NCI-H510A (cell line): ENCODE measurements around the gene PNPLA2.

ENCODE experiments used
- DNase-seq: peaks from one replicate; lab custom pipeline; 2025; lab: John Stamatoyannopoulos, UW

Gene PNPLA2, protein sequence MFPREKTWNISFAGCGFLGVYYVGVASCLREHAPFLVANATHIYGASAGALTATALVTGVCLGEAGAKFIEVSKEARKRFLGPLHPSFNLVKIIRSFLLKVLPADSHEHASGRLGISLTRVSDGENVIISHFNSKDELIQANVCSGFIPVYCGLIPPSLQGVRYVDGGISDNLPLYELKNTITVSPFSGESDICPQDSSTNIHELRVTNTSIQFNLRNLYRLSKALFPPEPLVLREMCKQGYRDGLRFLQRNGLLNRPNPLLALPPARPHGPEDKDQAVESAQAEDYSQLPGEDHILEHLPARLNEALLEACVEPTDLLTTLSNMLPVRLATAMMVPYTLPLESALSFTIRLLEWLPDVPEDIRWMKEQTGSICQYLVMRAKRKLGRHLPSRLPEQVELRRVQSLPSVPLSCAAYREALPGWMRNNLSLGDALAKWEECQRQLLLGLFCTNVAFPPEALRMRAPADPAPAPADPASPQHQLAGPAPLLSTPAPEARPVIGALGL

DNA sequence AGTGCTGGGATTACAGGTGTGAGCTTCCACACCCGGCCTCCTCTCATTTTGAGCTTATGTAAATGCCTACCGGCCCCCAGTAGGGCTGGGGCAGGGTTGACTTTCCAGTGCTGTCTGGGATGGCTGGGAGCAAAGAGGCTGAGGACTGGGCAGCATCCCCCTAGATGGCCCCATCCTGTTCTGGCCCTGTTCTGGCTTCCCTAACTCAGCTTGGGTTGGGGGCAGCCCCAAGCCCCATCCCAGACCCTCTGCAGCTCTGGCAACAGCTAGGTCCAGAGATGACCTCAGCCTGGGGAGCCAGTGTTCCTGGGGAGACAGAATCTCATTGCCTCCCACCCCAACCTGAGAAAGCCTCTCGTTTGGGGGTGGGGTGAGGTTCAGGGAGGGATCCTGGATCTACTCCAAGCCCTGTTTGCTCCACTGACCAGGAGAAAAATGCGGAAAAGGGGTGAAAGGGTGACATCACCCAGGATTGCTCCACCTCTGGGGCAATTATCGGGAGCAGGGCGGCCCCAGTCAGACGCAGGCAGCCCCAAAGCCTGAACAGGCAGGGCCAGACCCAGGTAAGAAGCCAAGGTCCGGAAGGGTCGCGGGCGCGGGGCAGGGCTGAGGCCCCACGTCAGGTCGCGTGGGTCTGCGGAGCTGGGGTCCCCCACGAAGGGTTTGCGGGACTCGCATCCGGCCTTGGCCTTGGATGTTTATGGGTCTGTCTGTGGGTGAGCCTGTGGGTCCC is at the start of gene PNPLA2:
PNPLA2 (plus strand) TSS at position 519 of the 733 bp plus-strand sequence. CDS start 805 bp downstream, outside the sequence.
- DNase-seq, result no peak

DNA sequence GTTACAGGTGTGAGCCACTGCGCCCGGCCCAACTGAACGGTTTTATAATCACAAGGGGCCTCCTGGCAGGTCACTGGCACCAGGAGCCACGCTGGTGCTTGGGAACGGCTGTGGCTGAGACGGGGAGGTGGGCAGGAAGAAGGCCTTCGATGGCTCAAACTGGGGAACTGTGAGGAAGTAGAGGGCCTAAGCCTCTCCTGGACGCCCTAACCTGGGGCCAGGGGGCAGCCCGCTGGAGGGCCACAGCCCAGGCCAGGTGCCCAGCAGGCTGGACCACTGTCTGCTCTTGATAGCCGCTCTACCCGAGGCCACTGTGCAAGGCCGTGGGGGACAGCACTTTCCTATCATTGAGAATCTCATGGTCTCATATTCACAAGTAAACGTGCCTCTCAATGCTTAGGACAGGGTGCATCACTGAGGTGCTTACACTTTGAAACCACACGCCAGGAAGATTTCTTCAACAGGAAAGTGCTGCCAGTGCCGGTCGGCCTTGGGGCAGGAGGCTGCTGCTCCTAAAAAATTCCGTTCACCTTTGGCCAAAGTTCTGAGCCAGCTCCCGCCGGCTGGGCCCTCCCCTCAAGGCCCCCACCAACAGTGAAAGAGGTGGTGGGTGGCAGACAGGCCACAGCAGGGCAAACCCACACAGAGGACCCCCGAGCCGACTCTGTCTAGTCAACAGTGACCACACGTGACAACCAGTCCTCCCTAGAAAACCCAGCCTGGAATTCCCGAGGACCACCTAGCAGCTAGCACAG is 48.6 kb upstream of the PNPLA2 start:
- DNase-seq, result no peak

DNA sequence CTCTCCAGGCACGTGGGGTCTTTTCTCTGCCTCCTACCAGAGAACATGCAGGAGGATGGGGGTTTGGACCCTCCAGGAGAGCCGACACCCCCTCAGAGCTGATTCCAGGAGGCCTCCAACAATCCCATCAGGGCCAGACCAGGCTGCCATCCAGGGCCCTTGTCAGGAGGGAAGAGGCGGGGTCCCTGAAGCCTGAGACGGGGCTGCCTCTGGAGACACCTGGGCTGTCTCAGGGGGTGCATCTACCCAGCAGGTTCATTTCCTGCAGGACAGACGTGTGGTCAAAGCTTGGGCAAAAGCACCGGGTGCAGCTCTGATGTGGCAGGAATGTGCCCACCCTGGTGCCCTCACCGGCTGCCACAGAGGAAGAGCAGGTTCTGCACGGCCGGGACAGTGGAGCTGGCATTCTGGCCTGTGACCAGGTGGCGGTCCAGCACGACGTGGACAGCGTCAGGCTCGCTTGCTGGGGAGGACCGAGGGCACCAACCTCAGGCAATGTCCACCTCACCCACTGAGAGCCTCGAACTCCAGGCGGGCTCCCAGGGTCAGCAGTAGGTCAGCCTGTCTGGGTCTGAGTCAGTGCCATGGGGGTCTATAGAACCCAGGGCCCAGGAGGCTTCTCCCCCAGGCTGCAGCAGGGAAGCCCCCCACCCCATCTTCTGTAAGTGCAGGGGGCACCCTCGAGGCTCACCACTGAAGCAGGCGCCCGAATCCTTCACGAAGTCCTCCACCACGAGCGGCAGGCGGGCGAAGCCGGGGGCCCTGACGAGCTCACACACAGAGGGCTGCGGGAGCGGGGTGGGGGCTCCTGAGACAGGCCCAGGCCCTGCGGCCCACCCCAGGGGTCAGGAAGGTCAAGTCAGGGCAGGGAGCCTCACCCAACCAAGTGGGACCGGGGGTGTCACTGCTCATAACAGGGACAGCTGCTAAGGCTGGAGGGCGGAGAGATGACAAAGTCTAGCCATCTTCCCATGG is 47.8 kb upstream of the PNPLA2 start:
- no peak for DNase-seq

DNA sequence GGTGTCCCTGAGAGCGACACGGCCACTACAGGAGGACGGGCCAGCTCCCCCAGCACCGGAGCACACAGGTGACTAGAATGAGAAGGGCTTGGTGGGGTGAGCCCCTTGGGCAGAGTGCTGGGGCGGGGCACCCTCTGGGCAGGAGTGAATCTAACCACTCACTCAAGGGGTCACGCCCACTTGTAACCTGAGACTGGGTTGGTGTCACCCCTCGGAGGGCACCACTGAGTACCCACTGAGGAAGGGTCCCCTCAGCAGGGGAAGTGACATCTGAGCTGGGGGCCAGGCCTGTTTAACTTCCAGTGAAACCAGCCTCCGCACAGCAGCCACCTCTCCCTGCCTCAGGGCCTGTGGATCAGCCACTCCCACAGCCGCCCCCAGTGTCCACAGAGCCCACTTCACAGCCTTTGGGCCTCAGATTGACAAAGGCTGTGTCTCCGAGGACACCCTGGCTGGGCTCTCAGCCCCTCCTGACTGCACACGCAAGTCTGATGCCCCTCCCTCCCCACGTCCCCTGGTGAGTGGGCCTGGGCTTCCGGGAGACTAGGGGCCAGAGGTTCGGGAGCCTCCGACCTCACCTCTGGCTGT is 47.0 kb upstream of the PNPLA2 start:
- no peak for DNase-seq

DNA sequence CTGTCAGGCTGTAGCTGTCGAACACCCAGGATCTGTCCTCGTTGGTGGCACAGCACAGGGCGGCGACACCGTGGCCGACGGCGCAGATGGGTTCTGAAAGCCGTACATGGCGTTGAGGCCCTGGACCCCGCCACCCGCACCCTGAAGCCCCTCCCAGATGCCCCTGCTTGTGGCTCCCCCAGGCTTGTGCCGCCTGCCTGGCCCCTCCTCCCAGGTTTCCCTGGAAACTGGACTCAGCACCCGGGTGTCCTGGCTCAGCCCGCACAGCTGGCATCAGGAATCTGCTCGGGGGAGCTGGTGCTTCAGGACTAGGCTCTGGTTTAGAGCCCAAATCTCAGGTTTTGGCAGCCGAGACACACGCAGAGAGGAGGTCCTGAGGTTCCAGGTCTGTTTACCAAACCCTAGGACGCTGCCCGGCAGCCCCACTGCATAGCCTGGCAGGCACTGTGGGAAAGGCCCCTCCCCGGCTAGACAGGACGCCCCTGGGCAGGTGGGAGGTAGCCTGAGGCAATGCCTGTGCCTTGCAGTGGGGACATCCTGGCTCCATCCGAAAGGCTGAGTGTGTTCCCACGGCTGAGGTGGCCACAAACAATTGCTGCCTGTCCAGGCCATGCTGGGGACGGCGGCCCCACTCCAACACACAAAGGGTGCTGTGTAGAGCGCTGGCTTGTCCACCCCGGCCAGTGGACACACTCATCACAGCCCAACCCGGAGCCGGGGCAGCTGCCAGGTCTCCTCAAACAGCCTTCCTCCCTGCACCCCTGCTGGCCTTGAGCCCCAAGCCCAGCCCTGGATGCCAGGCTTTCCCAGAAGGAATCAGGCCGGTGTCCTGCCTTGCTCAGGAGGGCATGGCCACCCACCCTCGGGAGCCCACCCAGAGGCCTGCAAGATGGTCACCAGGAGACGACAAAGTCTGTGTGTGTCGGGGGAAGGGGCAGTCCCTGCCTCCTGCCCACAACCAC is 46.0 kb upstream of the PNPLA2 start:
- DNase-seq, result no peak

DNA sequence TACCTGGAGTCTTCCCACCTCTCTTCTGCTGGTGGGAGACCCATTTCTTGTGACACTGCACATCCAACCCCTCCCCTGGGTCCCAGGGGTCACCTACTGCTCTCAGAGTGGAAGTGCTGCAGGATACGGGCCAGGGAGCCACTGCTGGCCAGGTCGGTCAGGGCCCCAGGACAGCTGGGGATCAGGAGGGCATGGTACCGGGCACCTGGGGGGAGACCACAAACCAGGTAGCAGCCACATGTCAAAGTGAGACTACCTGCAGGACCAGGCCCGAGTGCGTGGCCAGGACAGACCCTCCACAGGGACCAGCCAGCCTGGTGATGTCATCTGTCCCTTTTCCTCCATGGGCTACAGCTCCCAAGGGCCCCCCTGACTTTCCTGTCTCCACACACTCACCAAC is 45.3 kb upstream of the PNPLA2 start:
- no peak for DNase-seq

DNA sequence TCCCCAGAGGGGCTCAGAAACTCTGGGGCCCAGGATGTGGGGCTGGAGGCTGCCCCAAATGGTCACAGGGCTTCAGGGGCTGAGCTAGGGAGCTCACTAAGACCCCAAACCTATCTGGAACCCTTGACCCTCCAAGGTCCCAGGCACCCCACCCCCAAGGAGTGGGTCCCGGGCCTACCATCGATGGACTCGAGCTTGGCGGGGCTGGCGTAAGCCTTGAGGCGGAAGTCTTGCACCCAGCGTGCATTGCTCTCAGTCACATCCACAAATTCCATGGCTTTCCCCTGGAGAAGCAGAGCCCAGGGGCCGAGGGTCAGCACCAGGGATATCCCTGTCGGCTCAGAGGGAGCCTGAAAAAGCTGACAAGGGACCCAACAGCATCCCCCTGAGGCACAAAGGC is 44.9 kb upstream of the PNPLA2 start:
- no peak for DNase-seq

DNA sequence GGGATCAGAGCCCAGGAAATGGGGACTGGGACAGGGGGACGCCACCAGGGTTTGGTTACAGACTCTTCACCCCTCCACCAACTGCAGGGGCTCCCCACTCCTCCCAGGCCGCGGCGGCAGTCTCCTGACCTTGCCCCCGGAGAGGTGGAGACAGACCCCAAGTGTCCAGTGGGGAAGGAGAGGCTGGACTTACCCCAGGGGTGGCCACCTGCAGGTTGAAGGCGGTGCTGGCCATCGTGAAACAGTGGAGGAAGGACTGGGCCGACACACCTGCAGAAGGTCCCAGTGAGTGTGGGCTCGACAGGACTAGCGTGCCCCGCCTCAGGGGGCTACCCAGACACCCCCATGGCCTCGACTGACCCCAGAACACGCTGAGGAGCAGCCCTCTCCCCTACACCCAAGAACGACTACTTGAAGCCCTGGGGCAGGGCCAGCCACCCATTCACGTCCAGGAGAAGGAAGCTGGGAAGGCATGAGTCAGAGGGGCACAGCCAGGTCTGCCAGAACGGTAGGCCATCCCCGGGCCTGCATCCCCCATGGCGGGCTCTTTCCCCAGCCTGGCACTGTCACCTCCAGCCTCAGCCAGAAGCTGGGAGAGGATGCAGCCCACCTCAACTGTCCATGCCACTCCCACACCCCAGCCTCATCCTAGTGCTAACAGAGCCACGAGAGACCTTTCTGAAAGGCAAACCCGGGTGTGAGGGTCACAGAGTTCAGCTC is 43.7 kb upstream of the PNPLA2 start:
- no peak for DNase-seq

DNA sequence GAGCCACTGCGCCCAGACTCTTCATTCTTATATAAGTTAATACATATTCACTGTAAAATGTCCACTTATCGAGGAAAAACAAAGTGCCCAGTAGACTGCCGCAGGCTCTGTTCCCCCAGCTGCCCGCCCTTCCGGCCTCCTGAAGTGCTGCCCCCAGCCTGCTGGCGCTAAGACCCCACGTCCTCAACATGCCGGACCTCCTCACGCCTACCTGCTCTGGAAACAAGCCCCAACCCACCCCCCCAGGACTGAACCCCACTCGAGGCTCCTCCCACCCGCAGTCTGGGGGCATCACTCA is 42.5 kb upstream of the PNPLA2 start:
- DNase-seq, result no peak

DNA sequence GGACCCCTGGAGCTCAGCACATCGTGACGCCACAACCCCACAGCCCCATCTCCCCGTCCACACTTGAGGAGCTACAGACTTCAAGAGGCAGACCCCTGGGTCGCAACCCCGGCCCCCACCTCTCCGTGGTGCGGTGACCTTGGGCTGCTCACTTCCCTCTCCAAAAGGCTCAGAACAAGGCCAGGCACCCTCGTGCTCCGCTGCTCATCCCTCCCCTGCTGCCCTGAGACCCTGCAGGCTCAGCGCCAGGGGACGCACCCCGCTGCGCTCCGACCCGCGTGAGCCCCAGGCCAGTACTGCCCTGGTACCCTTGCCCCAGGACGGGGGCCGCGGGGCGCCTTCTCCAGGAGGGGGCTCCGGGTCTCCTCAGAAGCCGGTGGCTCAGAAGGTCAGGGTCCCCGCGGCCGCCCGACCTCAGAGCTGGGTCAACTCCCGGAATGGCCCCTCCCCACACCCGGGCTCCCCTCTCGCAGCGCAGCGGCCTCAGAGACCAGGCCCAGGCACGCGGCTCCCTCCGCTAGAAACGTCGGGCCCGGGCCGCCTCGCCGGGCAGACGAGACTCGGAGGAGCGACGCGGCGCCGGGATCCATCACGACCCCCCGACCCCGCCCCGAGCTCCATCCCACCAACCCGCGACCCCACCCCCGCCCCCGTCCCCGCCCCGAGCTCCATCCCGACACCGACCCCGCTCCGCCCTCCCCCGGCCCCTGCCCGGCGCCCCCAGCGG is 42.0 kb upstream of the PNPLA2 start:
- no peak for DNase-seq

DNA sequence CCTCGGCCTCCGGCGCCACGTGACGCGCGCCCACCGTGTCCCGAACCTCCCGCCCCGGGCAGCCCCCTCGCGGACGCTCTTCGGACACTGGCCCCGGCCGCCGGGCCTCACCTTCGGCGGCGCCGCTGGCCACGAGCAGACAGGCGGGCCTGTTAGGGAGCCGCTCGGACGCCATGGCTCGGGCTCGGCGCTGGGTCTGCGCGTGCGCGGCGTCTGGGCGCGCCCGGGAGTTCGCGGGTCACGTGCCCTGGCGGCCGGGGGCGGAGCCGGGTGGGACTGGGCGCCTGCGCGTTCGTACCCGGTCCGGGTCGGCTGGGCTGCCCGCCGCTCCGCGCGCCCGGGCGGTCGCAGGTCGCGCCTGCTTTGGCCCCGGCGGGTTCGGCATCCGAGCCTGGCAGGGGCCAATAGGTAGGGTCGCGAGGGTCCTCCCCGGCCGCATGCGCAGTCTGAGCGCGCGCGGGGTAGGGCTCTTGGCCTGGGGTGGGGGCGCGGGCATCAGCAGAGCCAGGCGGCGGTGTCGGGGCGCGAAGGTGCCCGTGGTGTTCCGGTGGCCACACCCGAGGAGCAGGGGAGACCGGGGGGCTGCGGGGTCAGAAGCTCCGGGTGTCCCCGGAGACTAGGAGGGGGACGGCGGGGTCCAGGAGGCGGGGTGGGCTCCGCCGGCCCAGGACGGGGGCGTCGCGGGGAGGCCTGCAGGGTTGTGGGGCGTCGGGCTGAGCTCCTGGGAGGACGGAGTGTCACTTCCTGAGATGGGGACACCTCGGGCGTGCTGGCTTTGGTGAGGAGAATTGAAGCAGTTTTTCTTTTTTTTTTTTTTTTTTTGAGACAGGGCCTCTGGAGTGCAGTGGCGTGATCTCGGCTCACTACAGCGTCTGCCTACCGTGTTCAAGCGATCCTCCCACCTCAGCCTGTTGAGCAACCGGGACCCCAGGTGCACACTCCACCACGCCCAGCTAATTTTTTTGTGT is 41.1 kb upstream of the PNPLA2 start, which contains the start of gene GATD1:
GATD1 (minus strand) TSS at position 200 of the 968 bp plus-strand sequence; CDS start at position 175, 25 bp downstream.
- DNase-seq, result peak; percentile 57

DNA sequence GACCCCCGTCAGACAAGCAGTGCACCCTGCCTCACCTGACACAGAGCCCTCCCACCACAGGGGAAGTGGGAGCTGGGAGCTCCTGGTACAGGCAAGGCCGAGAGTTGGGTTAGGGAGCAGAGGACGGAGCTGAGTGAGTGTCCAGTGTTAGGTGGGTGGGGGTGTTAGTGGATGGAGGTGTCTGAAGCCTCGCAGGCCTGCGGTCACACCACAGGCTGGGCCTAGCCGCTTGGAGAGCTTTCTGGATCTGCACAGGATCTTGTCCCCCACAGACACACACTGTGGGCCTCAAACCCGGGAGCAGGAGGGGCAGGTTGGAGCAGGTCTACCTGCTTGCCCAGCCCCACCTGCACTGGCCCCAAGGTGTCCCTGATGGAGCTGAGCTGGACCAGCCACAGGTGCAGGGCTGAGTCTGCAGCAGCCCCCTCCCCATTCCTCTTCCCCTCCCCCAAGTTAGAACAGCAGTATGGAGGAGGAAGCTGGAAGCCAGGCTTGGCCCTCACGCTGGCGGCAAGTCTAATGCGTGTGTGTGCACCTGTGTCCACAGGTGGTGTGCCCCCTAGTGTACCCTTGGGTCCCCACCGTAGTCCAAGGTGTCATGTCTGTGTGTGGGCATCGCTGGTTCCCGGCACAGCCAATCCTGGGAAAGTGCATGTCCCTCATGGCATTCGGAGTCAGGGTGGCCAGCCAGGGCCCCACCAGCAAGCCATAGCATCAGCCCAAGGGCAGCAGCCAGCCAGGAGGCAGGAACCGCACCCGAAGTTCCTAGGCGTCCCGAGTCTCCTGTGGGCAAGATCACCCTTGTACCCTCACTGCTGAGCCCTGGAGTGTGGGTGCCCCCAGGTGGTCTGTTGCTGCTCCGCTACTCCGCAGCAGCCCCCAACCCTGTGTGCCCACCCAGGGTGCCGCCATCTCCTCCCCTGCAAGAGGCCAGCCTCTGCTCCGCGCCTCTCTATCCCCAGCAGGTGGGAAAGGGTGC is 39.4 kb upstream of the PNPLA2 start:
- no peak for DNase-seq

DNA sequence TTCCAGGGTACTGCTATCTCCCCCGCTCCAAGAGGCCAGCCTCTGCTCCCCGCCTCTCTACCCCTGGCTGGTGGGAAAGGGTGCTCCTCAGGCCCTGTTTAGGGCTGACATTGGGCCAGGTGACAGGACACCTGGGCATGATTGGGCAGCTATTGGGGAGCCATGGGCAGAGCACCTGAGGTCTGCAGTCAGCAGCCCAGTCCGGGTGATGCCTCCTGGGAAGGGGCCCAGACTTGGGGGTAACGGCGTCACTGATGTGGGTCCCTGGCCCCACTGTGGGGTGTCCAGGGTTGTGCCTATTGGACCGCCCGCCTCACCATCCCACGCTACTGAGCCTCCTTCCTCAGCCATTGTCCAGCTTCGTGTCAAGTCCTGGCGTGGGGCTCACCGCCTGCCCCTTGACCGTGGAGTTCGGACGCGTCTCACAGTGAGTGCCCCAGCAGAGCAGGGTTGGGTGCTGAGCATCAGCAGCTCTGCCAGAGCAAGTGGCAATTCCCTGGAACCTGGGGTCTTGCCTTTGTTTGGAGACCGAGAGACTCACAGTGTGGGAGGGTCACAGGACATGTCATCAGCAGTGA is 38.7 kb upstream of the PNPLA2 start:
- no peak for DNase-seq

DNA sequence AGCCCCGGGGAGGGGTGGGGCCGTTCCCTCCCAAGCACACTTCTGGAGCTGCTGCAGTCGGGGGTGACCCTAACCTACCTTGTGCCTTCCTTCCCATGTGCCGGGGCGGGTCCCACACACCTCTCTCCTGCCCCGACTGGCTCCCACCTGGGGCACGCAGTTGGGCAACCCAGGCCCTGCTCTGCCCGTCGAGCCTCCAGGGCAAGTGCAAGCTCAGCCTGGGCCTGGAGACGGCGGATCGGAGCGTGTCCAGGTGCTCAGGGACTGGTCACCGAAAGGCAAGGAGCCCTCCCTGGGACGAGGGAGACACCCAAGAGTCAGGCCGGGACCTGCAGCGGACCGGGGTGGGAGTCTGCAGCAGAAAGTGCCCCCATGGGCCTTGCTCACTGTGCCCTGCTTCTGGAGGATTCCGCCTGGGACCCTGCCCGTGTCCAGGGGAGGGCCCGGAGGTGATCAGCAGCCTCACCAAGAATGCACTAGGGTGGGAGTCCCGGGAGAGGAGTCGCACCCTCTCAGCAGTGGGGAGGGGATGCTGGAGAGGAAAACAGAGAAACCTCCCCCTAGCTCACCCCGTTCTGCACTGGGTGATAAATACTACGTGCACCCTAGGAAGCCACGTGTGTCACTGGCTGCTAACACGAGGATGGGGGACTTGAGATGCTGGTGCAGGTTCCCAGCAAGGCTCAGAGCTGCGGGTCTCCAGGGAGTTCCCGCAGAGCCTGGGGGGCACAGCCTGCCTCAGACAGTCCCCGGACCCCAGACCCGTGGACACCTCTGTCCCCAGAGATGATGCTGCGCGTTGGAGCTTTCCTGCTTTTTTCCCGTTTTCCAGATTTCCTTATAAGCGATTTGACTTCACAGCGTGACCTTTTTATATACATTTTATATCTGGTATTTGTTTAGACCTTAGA is 36.2 kb upstream of the PNPLA2 start:
- no peak for DNase-seq
